PFSK-1 (cell line): ENCODE data around the gene NRIP3.

Source experiments
- SIN3A ChIP-seq: IDR thresholded peaks from 2 replicates; pipeline ENCODE4 v1.6.1; 2012; ENCODE audit warnings: mild to moderate bottlenecking, low read length, moderate library complexity, borderline replicate concordance; ENCODE audit not compliant: insufficient read depth
- TAF1 ChIP-seq: IDR thresholded peaks from 2 replicates; pipeline ENCODE4 v1.6.1; 2012; ENCODE audit warnings: low read length, control low read depth, borderline replicate concordance; ENCODE audit not compliant: insufficient read depth
- TF ChIP-seq, protein P1 (sequence below), 2 experiments: IDR thresholded peaks; 2 replicates each; pipeline versions ENCODE4 v1.6.1 to v1.8.0; 2011 to 2012; ENCODE audit warnings: low read depth in 2 of 2, low read length in 2 of 2, control low read depth in 1 of 2, inconsistent platforms in 1 of 2, mild to moderate bottlenecking in 1 of 2, moderate library complexity in 1 of 2; ENCODE audit not compliant: insufficient read depth in 1 of 2

DNA sequence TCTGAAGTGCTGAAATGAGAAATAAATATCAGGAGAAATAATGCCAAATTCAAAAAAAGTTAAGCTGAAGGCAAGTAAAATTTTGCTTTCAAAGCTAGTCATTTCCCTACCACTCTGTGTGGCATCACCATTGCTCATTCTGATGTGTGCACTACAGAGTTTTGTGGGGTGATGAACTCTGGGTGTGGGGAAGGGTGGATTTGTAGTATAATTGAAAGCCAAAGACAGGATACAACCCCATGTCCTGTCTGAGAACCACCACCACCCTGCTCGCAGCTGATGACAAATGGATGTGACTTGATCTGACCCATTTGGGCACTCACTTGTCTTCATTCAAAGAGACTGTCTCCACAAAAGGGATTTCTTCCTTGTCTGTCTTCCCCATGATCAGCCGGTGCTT lies 20.2 kb downstream of the NRIP3 start:
- TF ChIP-seq TAF1 (no peak), SIN3A (no peak)
- TF ChIP-seq, protein P1, sequence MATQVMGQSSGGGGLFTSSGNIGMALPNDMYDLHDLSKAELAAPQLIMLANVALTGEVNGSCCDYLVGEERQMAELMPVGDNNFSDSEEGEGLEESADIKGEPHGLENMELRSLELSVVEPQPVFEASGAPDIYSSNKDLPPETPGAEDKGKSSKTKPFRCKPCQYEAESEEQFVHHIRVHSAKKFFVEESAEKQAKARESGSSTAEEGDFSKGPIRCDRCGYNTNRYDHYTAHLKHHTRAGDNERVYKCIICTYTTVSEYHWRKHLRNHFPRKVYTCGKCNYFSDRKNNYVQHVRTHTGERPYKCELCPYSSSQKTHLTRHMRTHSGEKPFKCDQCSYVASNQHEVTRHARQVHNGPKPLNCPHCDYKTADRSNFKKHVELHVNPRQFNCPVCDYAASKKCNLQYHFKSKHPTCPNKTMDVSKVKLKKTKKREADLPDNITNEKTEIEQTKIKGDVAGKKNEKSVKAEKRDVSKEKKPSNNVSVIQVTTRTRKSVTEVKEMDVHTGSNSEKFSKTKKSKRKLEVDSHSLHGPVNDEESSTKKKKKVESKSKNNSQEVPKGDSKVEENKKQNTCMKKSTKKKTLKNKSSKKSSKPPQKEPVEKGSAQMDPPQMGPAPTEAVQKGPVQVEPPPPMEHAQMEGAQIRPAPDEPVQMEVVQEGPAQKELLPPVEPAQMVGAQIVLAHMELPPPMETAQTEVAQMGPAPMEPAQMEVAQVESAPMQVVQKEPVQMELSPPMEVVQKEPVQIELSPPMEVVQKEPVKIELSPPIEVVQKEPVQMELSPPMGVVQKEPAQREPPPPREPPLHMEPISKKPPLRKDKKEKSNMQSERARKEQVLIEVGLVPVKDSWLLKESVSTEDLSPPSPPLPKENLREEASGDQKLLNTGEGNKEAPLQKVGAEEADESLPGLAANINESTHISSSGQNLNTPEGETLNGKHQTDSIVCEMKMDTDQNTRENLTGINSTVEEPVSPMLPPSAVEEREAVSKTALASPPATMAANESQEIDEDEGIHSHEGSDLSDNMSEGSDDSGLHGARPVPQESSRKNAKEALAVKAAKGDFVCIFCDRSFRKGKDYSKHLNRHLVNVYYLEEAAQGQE (IDR thresholded peaks at IDR 0.05; ENCODE audit: insufficient read depth in 1 of 2, low read depth in 2 of 2, low read length in 2 of 2): no peak
